Suprapubic skin (tissue), 4 donors: ENCODE measurements around the gene NSUN5. TPM values are rescaled to one million over a fixed set of nuclear protein-coding genes. Genes with fewer than 3 reads are reported as not detected.
A peak's percentile ranks its signal among the peaks of the same experiment; 100 is the strongest.

Experiments
- DNase-seq, 2 donors: peaks; one replicate each; pipeline ENCODE4 v3.0.0-alpha.2; 2019; ENCODE audit warnings: low spot score in 2 of 2
- H3K27ac ChIP-seq: fragments of 200-600 bp; sonication (generic); one replicate; pipeline ENCODE4 v1.5.1; 2019
- H3K27me3 ChIP-seq: fragments of 200-600 bp; sonication (generic); one replicate; pipeline ENCODE4 v1.5.1; 2019
- H3K36me3 ChIP-seq: fragments of 200-600 bp; sonication (generic); one replicate; pipeline ENCODE4 v1.5.1; 2019
- H3K4me1 ChIP-seq: fragments of 200-600 bp; sonication (generic); one replicate; pipeline ENCODE4 v1.5.1; 2019
- H3K4me3 ChIP-seq: fragments of 200-600 bp; sonication (generic); one replicate; pipeline ENCODE4 v1.5.1; 2019; ENCODE audit warnings: mild to moderate bottlenecking
- H3K9me3 ChIP-seq: fragments of 200-600 bp; sonication (generic); one replicate; pipeline ENCODE4 v1.5.1; 2019
- EP300 ChIP-seq: sonication (generic); formaldehyde crosslinking; IDR thresholded peaks from one replicate; pipeline ENCODE4 v1.6.1; 2017; ENCODE audit warnings: antibody characterized with exemption
- POLR2A ChIP-seq, 2 donors: fragments of 450-650 bp; IDR thresholded peaks; one replicate each; pipeline ENCODE4 v1.6.1; 2017; ENCODE audit warnings: antibody characterized with exemption in 2 of 2, mild to moderate bottlenecking in 2 of 2, moderate library complexity in 2 of 2
- POLR2AphosphoS5 ChIP-seq, 3 donors: sonication (generic); formaldehyde crosslinking; IDR thresholded peaks; one replicate each; pipeline ENCODE4 v1.6.1; 2017; ENCODE audit warnings: antibody characterized with exemption in 3 of 3
- WGBS: methylation state at CpG from one replicate; pipeline ENCODE4 v1.1.5; 2018; 5-methylcytosine and 5-hydroxymethylcytosine counted together
- total RNA-seq, 4 donors: library from RNA; depleted of rRNA; stranded (reverse); fragments of >200 nt; gene quantifications; one replicate each; pipeline ENCODE4 v1.1.0, GENCODE V29; 2016
- TF ChIP-seq, protein P1 (sequence below), 2 donors: fragments of 200-600 bp in 1 of 2; fragments of 450-650 bp in 1 of 2; sonication (generic) in 1 of 2; IDR thresholded peaks; one replicate each; pipeline ENCODE4 v1.5.1; 2016 to 2019; ENCODE audit warnings: antibody characterized with exemption in 2 of 2, mild to moderate bottlenecking in 1 of 2, moderate library complexity in 1 of 2

NSUN5 gene
- total RNA-seq, result 10 to 100 TPM; 25.6 to 38.0 (median 33.7) TPM

- no peaks in the 10 kb centered on the region for H3K27me3 ChIP-seq
- WGBS, result 16% methylated on average over 30 of the region's 40 CpGs
- peak within 1 kb of the TSS; percentile 48 for H3K27ac ChIP-seq
- TF ChIP-seq POLR2AphosphoS5 (IDR thresholded peaks at IDR 0.05) (peak in 2 of 3 donors; percentile 44 to 49), EP300 (no peak), POLR2A (IDR thresholded peaks at IDR 0.05) (no peak)
- TF ChIP-seq, protein P1, sequence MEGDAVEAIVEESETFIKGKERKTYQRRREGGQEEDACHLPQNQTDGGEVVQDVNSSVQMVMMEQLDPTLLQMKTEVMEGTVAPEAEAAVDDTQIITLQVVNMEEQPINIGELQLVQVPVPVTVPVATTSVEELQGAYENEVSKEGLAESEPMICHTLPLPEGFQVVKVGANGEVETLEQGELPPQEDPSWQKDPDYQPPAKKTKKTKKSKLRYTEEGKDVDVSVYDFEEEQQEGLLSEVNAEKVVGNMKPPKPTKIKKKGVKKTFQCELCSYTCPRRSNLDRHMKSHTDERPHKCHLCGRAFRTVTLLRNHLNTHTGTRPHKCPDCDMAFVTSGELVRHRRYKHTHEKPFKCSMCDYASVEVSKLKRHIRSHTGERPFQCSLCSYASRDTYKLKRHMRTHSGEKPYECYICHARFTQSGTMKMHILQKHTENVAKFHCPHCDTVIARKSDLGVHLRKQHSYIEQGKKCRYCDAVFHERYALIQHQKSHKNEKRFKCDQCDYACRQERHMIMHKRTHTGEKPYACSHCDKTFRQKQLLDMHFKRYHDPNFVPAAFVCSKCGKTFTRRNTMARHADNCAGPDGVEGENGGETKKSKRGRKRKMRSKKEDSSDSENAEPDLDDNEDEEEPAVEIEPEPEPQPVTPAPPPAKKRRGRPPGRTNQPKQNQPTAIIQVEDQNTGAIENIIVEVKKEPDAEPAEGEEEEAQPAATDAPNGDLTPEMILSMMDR (IDR thresholded peaks at IDR 0.05), result no peak
- H3K36me3 ChIP-seq, result peaks cover 32% of the 10 kb centered on the region
- peak within 1 kb of the TSS; percentile 78 for H3K4me3 ChIP-seq
- H3K9me3 ChIP-seq, result no peaks in the 10 kb centered on the region
- DNase-seq, result peak; percentile 91 to 96
- peaks cover 15% of the 10 kb centered on the region for H3K4me1 ChIP-seq
Observed at GRCh38 chr7:73308665-73309214, at the start of gene NSUN5. NSUN5 (minus strand) TSS chr7:73308826; CDS start chr7:73308790, 36 bp downstream.

- H3K4me1 ChIP-seq, result peaks cover 12% of the 10 kb centered on the region
- peaks cover 16% of the 10 kb centered on the region for H3K27me3 ChIP-seq
- DNase-seq, result no peak
- no peak overlapping the region for H3K4me3 ChIP-seq
- TF ChIP-seq, protein P1 (IDR thresholded peaks at IDR 0.05), result no peak
- 75% methylated on average over 5 of the region's 5 CpGs for WGBS
- H3K27ac ChIP-seq, result no peak overlapping the region
- H3K36me3 ChIP-seq, result no peaks in the 10 kb centered on the region
- H3K9me3 ChIP-seq, result no peaks in the 10 kb centered on the region
Observed at GRCh38 chr7:73356159-73356558, 47.5 kb upstream of the NSUN5 start.

- H3K4me1 ChIP-seq, result peaks cover 12% of the 10 kb centered on the region
- 88% methylated on average over 17 of the region's 17 CpGs for WGBS
- TF ChIP-seq, protein P1 (IDR thresholded peaks at IDR 0.05), result no peak
- no peak for TF ChIP-seq POLR2AphosphoS5 (IDR thresholded peaks at IDR 0.05)
- TF ChIP-seq EP300, result no peak
- no peak for TF ChIP-seq POLR2A (IDR thresholded peaks at IDR 0.05)
Observed at GRCh38 chr7:73354821-73355220, 46.2 kb upstream of the NSUN5 start.

DNA sequence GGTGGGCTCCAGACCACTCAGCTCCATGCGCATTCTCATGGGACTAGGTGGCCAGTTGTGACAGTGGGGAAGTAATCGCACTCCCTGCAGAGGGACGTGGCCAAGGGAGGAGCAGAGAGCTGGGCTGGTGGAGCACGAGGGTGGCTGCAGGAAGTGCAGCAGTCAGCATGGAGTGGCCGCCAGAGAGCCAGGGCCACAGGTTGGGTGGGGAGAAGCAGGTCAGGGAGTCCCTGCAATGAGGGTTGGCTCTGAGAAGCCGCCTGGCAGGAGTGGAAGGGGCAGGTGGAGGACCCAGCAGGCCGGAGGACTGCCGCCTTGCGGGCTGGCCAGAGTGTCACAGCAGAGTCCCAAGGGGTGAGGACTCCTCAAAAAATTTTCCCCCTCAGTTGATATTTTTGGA is 45.6 kb upstream of the NSUN5 start:
- Histone ChIP-seq H3K4me1 (peaks cover 12% of the 10 kb centered on the region), H3K9me3 (no peaks in the 10 kb centered on the region), H3K4me3 (no peak overlapping the region), H3K36me3 (no peaks in the 10 kb centered on the region), H3K27ac (no peak overlapping the region), H3K27me3 (peaks cover 10% of the 10 kb centered on the region)
- 89% methylated on average over 9 of the region's 9 CpGs for WGBS
- TF ChIP-seq POLR2A (IDR thresholded peaks at IDR 0.05) (no peak), POLR2AphosphoS5 (IDR thresholded peaks at IDR 0.05) (no peak), EP300 (no peak)
- TF ChIP-seq, protein P1 (IDR thresholded peaks at IDR 0.05), result no peak
- no peak for DNase-seq

More at GRCh38 chr7:73354821-73355220, 46.2 kb upstream of the NSUN5 start:
- no peak for DNase-seq
- Histone ChIP-seq H3K9me3 (no peaks in the 10 kb centered on the region), H3K27ac (no peak overlapping the region), H3K27me3 (peaks cover 15% of the 10 kb centered on the region), H3K36me3 (no peaks in the 10 kb centered on the region), H3K4me3 (no peak overlapping the region)

DNA sequence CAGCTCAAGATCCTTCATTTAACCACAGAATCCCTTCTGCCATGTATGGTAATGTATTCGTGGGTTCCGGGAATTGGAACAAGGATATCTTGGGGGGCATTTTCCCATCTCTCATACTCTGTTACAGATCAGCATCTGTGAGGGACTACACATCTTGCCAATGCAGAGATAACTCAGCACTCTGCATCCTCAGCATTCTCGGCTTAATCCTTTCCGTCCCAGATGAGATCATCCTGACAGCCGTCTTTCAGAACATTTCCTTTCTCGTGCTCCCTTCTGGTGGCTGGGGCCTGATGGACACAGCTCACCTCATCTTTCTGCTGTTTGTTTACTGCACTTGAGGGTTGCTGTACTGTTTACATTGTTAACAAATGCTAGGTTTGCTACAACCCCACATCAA is 44.6 kb upstream of the NSUN5 start:
- Histone ChIP-seq H3K27ac (no peak overlapping the region), H3K4me1 (peaks cover 6% of the 10 kb centered on the region), H3K36me3 (no peaks in the 10 kb centered on the region), H3K4me3 (no peak overlapping the region), H3K27me3 (peaks cover 4% of the 10 kb centered on the region), H3K9me3 (no peaks in the 10 kb centered on the region)
- TF ChIP-seq, protein P1 (IDR thresholded peaks at IDR 0.05), result no peak
- 80% methylated on average over 6 of the region's 6 CpGs for WGBS
- no peak for DNase-seq
